Mesenchymal stem cell (in vitro differentiated cells and primary cell): ENCODE measurements around the gene DOLPP1.

ENCODE experiments used
- DNase-seq: peaks from one replicate; pipeline ENCODE4 v3.0.0-alpha.2; 2013
- H2AFZ ChIP-seq: one replicate; pipeline ENCODE4 v1.6.1; 2013; ENCODE audit warnings: low read depth, mild to moderate bottlenecking, control low read depth, inconsistent platforms, low read length, moderate library complexity
- H2AK5ac ChIP-seq: 2 replicates; pipeline ENCODE4 v1.6.1; 2013; ENCODE audit warnings: low read length, moderate library complexity, mild to moderate bottlenecking, inconsistent platforms; ENCODE audit not compliant: severe bottlenecking
- H2BK120ac ChIP-seq: one replicate; pipeline ENCODE4 v1.6.1; 2013; ENCODE audit warnings: low read depth, mild to moderate bottlenecking, inconsistent platforms, low read length, moderate library complexity
- H2BK12ac ChIP-seq, 2 experiments: one replicate each; pipeline ENCODE4 v1.6.1; 2013; ENCODE audit warnings: inconsistent platforms in 2 of 2, low read length in 2 of 2, mild to moderate bottlenecking in 2 of 2, moderate library complexity in 2 of 2, control low read depth in 1 of 2
- H2BK15ac ChIP-seq: one replicate; pipeline ENCODE4 v1.6.1; 2013; ENCODE audit warnings: mild to moderate bottlenecking, low read depth, inconsistent platforms; ENCODE audit not compliant: poor library complexity, severe bottlenecking
- H2BK5ac ChIP-seq: 2 replicates; pipeline ENCODE4 v1.6.1; 2013; ENCODE audit warnings: low read depth, mild to moderate bottlenecking, low read length, control low read depth, inconsistent platforms; ENCODE audit not compliant: poor library complexity, severe bottlenecking
- H3K14ac ChIP-seq, 2 experiments: one replicate each; pipeline ENCODE4 v1.6.1; 2013; ENCODE audit warnings: inconsistent platforms in 2 of 2, low read length in 2 of 2, control low read depth in 1 of 2, mild to moderate bottlenecking in 1 of 2, moderate library complexity in 1 of 2
- H3K18ac ChIP-seq, 2 experiments: one replicate each; pipeline ENCODE4 v1.6.1; 2013; ENCODE audit warnings: inconsistent platforms in 2 of 2, low read length in 2 of 2, control low read depth in 1 of 2, low read depth in 1 of 2, mild to moderate bottlenecking in 1 of 2
- H3K23ac ChIP-seq, 2 experiments: one replicate each; pipeline ENCODE4 v1.6.1; 2013; ENCODE audit warnings: inconsistent platforms in 2 of 2, low read length in 2 of 2, mild to moderate bottlenecking in 2 of 2, moderate library complexity in 2 of 2, control low read depth in 1 of 2
- H3K27ac ChIP-seq: 2 replicates; pipeline ENCODE4 v1.5.1; 2013; ENCODE audit warnings: mild to moderate bottlenecking, moderate library complexity, low read length, control low read depth, inconsistent platforms; ENCODE audit not compliant: poor library complexity, severe bottlenecking
- H3K27me3 ChIP-seq, 2 experiments: 2 replicates each; pipeline versions ENCODE4 v1.6.1 to v1.7.0; 2013; ENCODE audit warnings: low read length in 2 of 2, mild to moderate bottlenecking in 2 of 2, moderate library complexity in 2 of 2, control low read depth in 1 of 2, inconsistent platforms in 1 of 2; ENCODE audit not compliant: control insufficient read depth in 1 of 2, insufficient read depth in 1 of 2
- H3K36me3 ChIP-seq, 2 experiments: 2 replicates each; pipeline versions ENCODE4 v1.6.1 to v1.7.0; 2013; ENCODE audit warnings: low read length in 2 of 2, control low read depth in 1 of 2, inconsistent platforms in 1 of 2, low read depth in 1 of 2, mild to moderate bottlenecking in 1 of 2; ENCODE audit not compliant: insufficient read depth in 2 of 2, control insufficient read depth in 1 of 2
- H3K4ac ChIP-seq, 2 experiments: one replicate each; pipeline ENCODE4 v1.6.1; 2013; ENCODE audit warnings: inconsistent platforms in 2 of 2, low read length in 2 of 2, mild to moderate bottlenecking in 2 of 2, moderate library complexity in 2 of 2, control low read depth in 1 of 2, low read depth in 1 of 2
- H3K4me1 ChIP-seq: 2 replicates; pipeline ENCODE4 v1.6.1; 2013; ENCODE audit warnings: low read depth, low read length, control low read depth; ENCODE audit not compliant: control insufficient read depth, insufficient read depth
- H3K4me2 ChIP-seq: 2 replicates; pipeline ENCODE4 v1.6.1; 2013; ENCODE audit warnings: low read length, mild to moderate bottlenecking, inconsistent platforms; ENCODE audit not compliant: poor library complexity, severe bottlenecking
- H3K4me3 ChIP-seq, 2 experiments: 2 replicates each; pipeline versions ENCODE4 v1.5.1 to v1.7.0; 2013; ENCODE audit warnings: low read length in 2 of 2, mild to moderate bottlenecking in 2 of 2, control low read depth in 1 of 2, low read depth in 1 of 2; ENCODE audit not compliant: insufficient read depth in 1 of 2
- H3K79me1 ChIP-seq: replicated peaks from 2 replicates; pipeline ENCODE4 v1.6.1; 2013; ENCODE audit warnings: mild to moderate bottlenecking, control low read depth, low read length, inconsistent platforms; ENCODE audit not compliant: poor library complexity, severe bottlenecking
- H3K9ac ChIP-seq: 2 replicates; pipeline ENCODE4 v1.7.0; 2013; ENCODE audit warnings: mild to moderate bottlenecking, low read length, moderate library complexity
- H3K9me3 ChIP-seq: 2 replicates; pipeline ENCODE4 v1.7.0; 2013; ENCODE audit warnings: mild to moderate bottlenecking, low read length; ENCODE audit not compliant: control insufficient read depth
- H4K8ac ChIP-seq: one replicate; pipeline ENCODE4 v1.6.1; 2013; ENCODE audit warnings: inconsistent platforms, mild to moderate bottlenecking, low read length, moderate library complexity
- H4K91ac ChIP-seq: one replicate; pipeline ENCODE4 v1.6.1; 2013; ENCODE audit warnings: mild to moderate bottlenecking, low read length, inconsistent platforms
- WGBS: methylation state at CpG from one replicate; pipeline ENCODE4 v1.1.7; 2013; ENCODE audit warnings: mixed read lengths; 5-methylcytosine and 5-hydroxymethylcytosine counted together

DOLPP1 gene

GRCh38 chr9:129103595-129103965 is 22.7 kb downstream of the DOLPP1 start:
- Histone ChIP-seq H3K4me2 (no peak overlapping the region), H3K23ac (no peak overlapping the region), H2BK12ac (no peak overlapping the region), H2BK5ac (no peak overlapping the region), H2AFZ (no peak overlapping the region), H3K14ac (no peak overlapping the region), H3K4me1 (peaks cover 4% of the 10 kb centered on the region), H2BK120ac (no peak overlapping the region), H3K4me3 (no peak overlapping the region), H4K91ac (no peak overlapping the region), H3K9ac (no peak overlapping the region), H3K36me3 (peaks cover 49 to 68% of the 10 kb centered on the region in 2 experiments), H3K27me3 (no peaks in the 10 kb centered on the region), H3K79me1 (peaks cover 14% of the 10 kb centered on the region), H3K9me3 (no peaks in the 10 kb centered on the region), H3K18ac (no peak overlapping the region), H3K4ac (no peak overlapping the region), H3K27ac (no peak overlapping the region), H4K8ac (no peak overlapping the region), H2BK15ac (no peak overlapping the region), H2AK5ac (no peak overlapping the region)
- 86% methylated on average over 4 of the region's 4 CpGs for WGBS
- DNase-seq = no peak

- Histone ChIP-seq H2AK5ac (no peak overlapping the region), H3K4me3 (no peak overlapping the region), H2BK5ac (no peak overlapping the region), H4K91ac (no peak overlapping the region), H2AFZ (no peak overlapping the region), H3K27ac (no peak overlapping the region), H3K14ac (no peak overlapping the region), H2BK15ac (no peak overlapping the region), H4K8ac (no peak overlapping the region), H3K4ac (no peak overlapping the region), H3K4me1 (peaks cover 6% of the 10 kb centered on the region), H3K9ac (no peak overlapping the region), H3K79me1 (peaks cover 16% of the 10 kb centered on the region), H2BK120ac (no peak overlapping the region), H3K36me3 (peaks cover 52 to 70% of the 10 kb centered on the region in 2 experiments), H3K23ac (no peak overlapping the region), H3K27me3 (no peaks in the 10 kb centered on the region), H3K4me2 (no peak overlapping the region), H2BK12ac (no peak overlapping the region), H3K9me3 (no peaks in the 10 kb centered on the region), H3K18ac (no peak overlapping the region)
- no peak for DNase-seq
- 82% methylated on average over 11 of the region's 11 CpGs for WGBS
Observed at GRCh38 chr9:129104051-129104450, 23.1 kb downstream of the DOLPP1 start.

- Histone ChIP-seq H3K79me1 (peaks cover 23% of the 10 kb centered on the region), H2AFZ (no peak overlapping the region), H3K27ac (no peak overlapping the region), H3K4ac (no peak overlapping the region), H2BK5ac (no peak overlapping the region), H2BK15ac (no peak overlapping the region), H3K9me3 (no peaks in the 10 kb centered on the region), H2AK5ac (no peak overlapping the region), H3K4me2 (no peak overlapping the region), H3K9ac (no peak overlapping the region), H4K91ac (no peak overlapping the region), H3K36me3 (peaks cover 47 to 54% of the 10 kb centered on the region in 2 experiments), H3K18ac (no peak overlapping the region), H3K23ac (no peak overlapping the region), H3K14ac (no peak overlapping the region), H3K27me3 (no peaks in the 10 kb centered on the region), H2BK120ac (no peak overlapping the region), H3K4me3 (no peak overlapping the region), H4K8ac (no peak overlapping the region), H3K4me1 (peaks cover 13% of the 10 kb centered on the region), H2BK12ac (no peak overlapping the region)
- WGBS = 89% methylated on average over 17 of the region's 17 CpGs
- no peak for DNase-seq
Observed at GRCh38 chr9:129105857-129106694, 25.2 kb downstream of the DOLPP1 start.

GRCh38 chr9:129107651-129108050 is 26.7 kb downstream of the DOLPP1 start:
- H3K4me2 ChIP-seq = no peak overlapping the region
- H3K4me1 ChIP-seq = peaks cover 15% of the 10 kb centered on the region
- H2BK15ac ChIP-seq = no peak overlapping the region
- H3K18ac ChIP-seq = no peak overlapping the region
- H2AFZ ChIP-seq = no peak overlapping the region
- no peak overlapping the region for H3K14ac ChIP-seq
- 95% methylated on average over 13 of the region's 13 CpGs for WGBS
- no peaks in the 10 kb centered on the region for H3K27me3 ChIP-seq
- H3K9ac ChIP-seq = no peak overlapping the region
- peaks cover 27% of the 10 kb centered on the region for H3K79me1 ChIP-seq
- H2AK5ac ChIP-seq = no peak overlapping the region
- H3K27ac ChIP-seq = no peak overlapping the region
- H2BK5ac ChIP-seq = no peak overlapping the region
- peaks cover 37 to 39% of the 10 kb centered on the region in 2 experiments for H3K36me3 ChIP-seq
- no peak overlapping the region for H4K91ac ChIP-seq
- H4K8ac ChIP-seq = no peak overlapping the region
- no peak overlapping the region for H3K4ac ChIP-seq
- no peak overlapping the region for H2BK12ac ChIP-seq
- DNase-seq = no peak
- H2BK120ac ChIP-seq = no peak overlapping the region
- no peaks in the 10 kb centered on the region for H3K9me3 ChIP-seq
- H3K4me3 ChIP-seq = no peak overlapping the region
- H3K23ac ChIP-seq = no peak overlapping the region
